HPDE6-E6E7 (cell line): ENCODE data around the gene ZNF132.
A peak's percentile ranks its signal among the peaks of the same experiment; 100 is the strongest.
"Not testable (repeated sequence)": the region's sequence is repeated elsewhere in the genome, so short reads cannot be mapped to it uniquely, and the experiment has no call there.

Experiments
- DNase-seq: peaks from one replicate; pipeline ENCODE4 v3.0.0; 2011; ENCODE audit warnings: missing footprints; ENCODE audit errors: extremely low spot score

ZNF132 gene

GRCh38 chr19:58468216-58468839 lies 28.4 kb upstream of the ZNF132 start:
- DNase-seq = no peak

GRCh38 chr19:58466760-58467589 lies 27.0 kb upstream of the ZNF132 start, which contains the start of gene ZNF324:
Gene ZNF324 (plus strand): TSS chr19:58467080. CDS start chr19:58469186, 2,106 bp downstream.
- DNase-seq = peak; percentile 95

- no peak for DNase-seq
Observed at GRCh38 chr19:58466089-58466759, 26.3 kb upstream of the ZNF132 start.

- DNase-seq = peak; percentile 54
Observed at GRCh38 chr19:58460039-58460438, 20.1 kb upstream of the ZNF132 start.

GRCh38 chr19:58456111-58456510 lies 16.2 kb upstream of the ZNF132 start:
- DNase-seq = no peak

- DNase-seq = no peak
Observed at GRCh38 chr19:58455306-58455705, 15.4 kb upstream of the ZNF132 start.

- DNase-seq = no peak
Observed at GRCh38 chr19:58453743-58454142, 13.8 kb upstream of the ZNF132 start.

- peak; percentile 94 for DNase-seq
Observed at GRCh38 chr19:58451358-58452101, 11.6 kb upstream of the ZNF132 start, which contains the start of gene ZNF324B. Gene ZNF324B (plus strand): TSS chr19:58451622. CDS start chr19:58453702, 2,080 bp downstream.

- peak; percentile 54 for DNase-seq
Observed at GRCh38 chr19:58450856-58451357, 11.0 kb upstream of the ZNF132 start.

GRCh38 chr19:58449980-58450379 lies 10.0 kb upstream of the ZNF132 start:
- not testable (repeated sequence) for DNase-seq

- DNase-seq = not testable (repeated sequence)
Observed at GRCh38 chr19:58448860-58449259, 8.9 kb upstream of the ZNF132 start.

- DNase-seq = not testable (repeated sequence)
Observed at GRCh38 chr19:58442986-58443385, 3.0 kb upstream of the ZNF132 start.

GRCh38 chr19:58440556-58440955 lies 603 bp upstream of the ZNF132 start:
- DNase-seq = no peak

GRCh38 chr19:58434217-58434616 lies 5.7 kb downstream of the ZNF132 start:
- no peak for DNase-seq

GRCh38 chr19:58429745-58430144 lies 10.2 kb downstream of the ZNF132 start:
- no peak for DNase-seq

- DNase-seq = peak; percentile 37
Observed at GRCh38 chr19:58428617-58429016, 11.3 kb downstream of the ZNF132 start.

- DNase-seq = no peak
Observed at GRCh38 chr19:58417071-58417470, 22.9 kb downstream of the ZNF132 start.

GRCh38 chr19:58416604-58417003 lies 23.3 kb downstream of the ZNF132 start:
- DNase-seq = no peak

GRCh38 chr19:58409010-58409790 lies 30.8 kb downstream of the ZNF132 start:
- no peak for DNase-seq

- peak; percentile 79 for DNase-seq
Observed at GRCh38 chr19:58408152-58409009, 31.6 kb downstream of the ZNF132 start, which contains the start of gene ZNF584. Gene ZNF584 (plus strand): TSS chr19:58408649. CDS start chr19:58409148, 499 bp downstream.
